Mesendoderm (in vitro differentiated cells): ENCODE measurements around the gene PWP1.

Experiments used
- DNase-seq: peaks from one replicate; pipeline ENCODE4 v3.0.0; 2013
- H2AK5ac ChIP-seq: 2 replicates; pipeline ENCODE4 v1.6.1; 2013; ENCODE audit warnings: low read length, inconsistent platforms
- H2BK120ac ChIP-seq: 2 replicates; pipeline ENCODE4 v1.6.1; 2013; ENCODE audit warnings: low read depth, mild to moderate bottlenecking, low read length, moderate library complexity, mixed read lengths
- H2BK15ac ChIP-seq: replicated peaks from 2 replicates; pipeline ENCODE4 v1.6.1; 2013; ENCODE audit warnings: low read depth, mild to moderate bottlenecking, moderate library complexity
- H2BK5ac ChIP-seq: 2 replicates; pipeline ENCODE4 v1.6.1; 2013; ENCODE audit warnings: low read length, inconsistent platforms
- H3K18ac ChIP-seq: 2 replicates; pipeline ENCODE4 v1.6.1; 2013; ENCODE audit warnings: mild to moderate bottlenecking, low read length, mixed read lengths
- H3K23ac ChIP-seq: one replicate; pipeline ENCODE4 v1.6.1; 2013; ENCODE audit warnings: low read length
- H3K27ac ChIP-seq: 2 replicates; pipeline ENCODE4 v1.5.1; 2013; ENCODE audit warnings: low read depth, mild to moderate bottlenecking, inconsistent platforms, low read length, moderate library complexity
- H3K27me3 ChIP-seq: 2 replicates; pipeline ENCODE4 v1.6.1; 2013; ENCODE audit warnings: low read length, control low read depth, mild to moderate bottlenecking, inconsistent platforms; ENCODE audit not compliant: insufficient read depth, poor library complexity
- H3K36me3 ChIP-seq: 2 replicates; pipeline ENCODE4 v1.6.1; 2013; ENCODE audit warnings: low read length, inconsistent platforms; ENCODE audit not compliant: control insufficient read depth, insufficient read depth
- H3K4ac ChIP-seq: one replicate; pipeline ENCODE4 v1.6.1; 2013; ENCODE audit warnings: low read depth, mild to moderate bottlenecking, low read length, moderate library complexity
- H3K4me1 ChIP-seq: 2 replicates; pipeline ENCODE4 v1.6.1; 2013; ENCODE audit warnings: low read depth, low read length, inconsistent platforms; ENCODE audit not compliant: control insufficient read depth
- H3K4me2 ChIP-seq: 2 replicates; pipeline ENCODE4 v1.6.1; 2013; ENCODE audit warnings: low read length
- H3K4me3 ChIP-seq: 2 replicates; pipeline ENCODE4 v1.5.1; 2013; ENCODE audit warnings: mild to moderate bottlenecking, low read length
- H3K56ac ChIP-seq: one replicate; pipeline ENCODE4 v1.6.1; 2013; ENCODE audit warnings: low read length
- H3K79me1 ChIP-seq: 2 replicates; pipeline ENCODE4 v1.6.1; 2013; ENCODE audit warnings: low read length, inconsistent platforms
- H3K79me2 ChIP-seq: 2 replicates; pipeline ENCODE4 v1.6.1; 2013; ENCODE audit warnings: mild to moderate bottlenecking, low read length; ENCODE audit not compliant: control insufficient read depth, insufficient read depth
- H3K9ac ChIP-seq: 2 replicates; pipeline ENCODE4 v1.6.1; 2013; ENCODE audit warnings: low read length, inconsistent platforms
- H4K5ac ChIP-seq: one replicate; pipeline ENCODE4 v1.6.1; 2013; ENCODE audit warnings: low read length
- H4K8ac ChIP-seq: one replicate; pipeline ENCODE4 v1.6.1; 2013; ENCODE audit warnings: low read depth, mild to moderate bottlenecking, control low read depth, low read length, moderate library complexity
- WGBS: extraction: QIAGEN DNeasy Blood & Tissue Kit; methylation state at CpG from one replicate; pipeline ENCODE4 v1.1.7; 2013; ENCODE audit warnings: low lambda C conversion rate, missing lambda C conversion rate; ENCODE audit not compliant: insufficient coverage; ENCODE audit errors: extremely low coverage; 5-methylcytosine and 5-hydroxymethylcytosine counted together

The PWP1 gene

GRCh38 chr12:107761502-107761904 is 75.9 kb downstream of the PWP1 start:
- peak overlapping the region; percentile 36 for H3K4me3 ChIP-seq
- peaks cover 13% of the 10 kb centered on the region for H3K79me1 ChIP-seq
- H3K36me3 ChIP-seq: peaks cover 2% of the 10 kb centered on the region
- H3K27ac ChIP-seq: no peak overlapping the region
- no peak overlapping the region for H2AK5ac ChIP-seq
- no peak overlapping the region for H3K18ac ChIP-seq
- no peak overlapping the region for H2BK5ac ChIP-seq
- H3K56ac ChIP-seq: peak overlapping the region; percentile 84
- peak overlapping the region; percentile 68 for H3K9ac ChIP-seq
- no CpG with 5 or more reads among the region's 12 CpGs for WGBS
- peak; percentile 52 for DNase-seq
- peaks cover 20% of the 10 kb centered on the region for H3K79me2 ChIP-seq
- no peak overlapping the region for H2BK15ac ChIP-seq
- H3K4ac ChIP-seq: no peak overlapping the region
- peaks cover 2% of the 10 kb centered on the region for H3K4me1 ChIP-seq
- no peak overlapping the region for H2BK120ac ChIP-seq
- no peak overlapping the region for H3K23ac ChIP-seq
- H4K8ac ChIP-seq: no peak overlapping the region
- H3K4me2 ChIP-seq: peak overlapping the region; percentile 99
- H4K5ac ChIP-seq: peak overlapping the region; percentile 23
- H3K27me3 ChIP-seq: no peaks in the 10 kb centered on the region
